GM21360 (cell line): ENCODE measurements around the gene TMEM62.
"Not testable (repeated sequence)": the region's sequence is repeated elsewhere in the genome, so short reads cannot be mapped to it uniquely, and the experiment has no call there.

Experiments
- ATAC-seq: cut with Tn5 transposase; IDR thresholded peaks from one replicate; pipeline ENCODE4 v1.9.1; 2021; ENCODE audit warnings: mild to moderate bottlenecking, moderate library complexity; ENCODE audit not compliant: unreplicated experiment

The TMEM62 gene

DNA sequence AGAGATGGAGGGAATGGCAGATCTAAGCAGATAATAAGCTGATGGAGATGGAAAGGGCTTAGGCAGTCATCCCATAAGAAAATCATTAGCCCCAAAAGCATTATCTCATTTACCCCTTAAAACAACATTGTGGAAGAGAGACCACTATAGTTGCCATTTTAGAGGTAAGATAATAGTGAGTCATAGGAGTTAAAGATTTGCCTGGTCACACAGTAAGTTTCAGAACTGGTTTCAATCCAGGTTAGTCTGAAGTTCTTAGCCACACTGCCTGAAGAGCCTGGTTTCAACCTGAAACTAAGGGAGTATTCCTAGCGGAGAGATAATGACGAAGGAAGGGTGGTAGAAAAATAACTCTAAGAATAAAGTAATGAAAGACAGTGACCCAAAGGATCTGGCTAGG, 14.6 kb upstream of the TMEM62 start:
- no peak for ATAC-seq

DNA sequence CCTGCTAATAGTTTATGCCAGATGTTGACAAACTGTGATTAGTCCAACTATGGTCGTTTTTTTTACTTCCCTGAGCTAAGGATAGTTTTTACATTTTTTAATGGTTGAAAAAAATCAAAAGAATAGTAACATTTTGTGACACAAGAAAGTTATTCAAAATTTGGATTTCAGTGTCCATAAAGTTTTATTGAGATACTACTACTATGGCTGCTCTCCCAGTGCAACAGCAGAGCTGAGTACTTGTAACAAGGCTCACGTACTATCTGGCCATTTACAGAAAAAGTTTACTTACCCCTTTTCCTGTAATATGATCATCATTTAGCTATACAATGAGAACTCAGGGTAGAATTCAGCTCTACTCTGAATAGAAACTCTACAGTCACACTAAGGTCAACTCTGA, 11.5 kb upstream of the TMEM62 start:
- no peak for ATAC-seq

DNA sequence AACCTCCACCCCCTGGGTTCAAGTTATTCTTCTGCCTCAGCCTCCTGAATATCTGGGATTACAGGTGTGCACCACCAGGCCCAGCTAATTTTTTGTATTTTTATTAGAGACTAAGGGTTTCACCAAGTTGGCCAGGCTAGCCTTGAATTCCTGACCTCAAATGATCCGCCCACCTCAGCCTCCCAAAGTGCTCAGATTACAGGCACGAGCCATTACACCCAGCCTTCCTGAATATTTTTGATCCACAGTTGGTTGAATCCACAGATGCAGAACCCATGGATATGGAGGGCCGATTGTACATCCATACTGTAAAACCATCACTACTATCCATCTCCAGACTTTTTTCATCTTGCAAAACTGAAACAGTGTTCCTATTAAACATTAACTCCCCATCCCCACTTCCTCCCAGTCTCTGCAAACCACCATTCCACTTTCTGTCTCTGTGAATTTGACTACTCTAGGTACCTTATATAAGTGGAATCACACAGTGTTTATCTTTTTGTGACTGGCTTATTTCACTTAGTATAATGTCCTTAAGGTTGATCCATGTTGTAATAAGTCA, 8.2 kb upstream of the TMEM62 start:
- no peak for ATAC-seq

DNA sequence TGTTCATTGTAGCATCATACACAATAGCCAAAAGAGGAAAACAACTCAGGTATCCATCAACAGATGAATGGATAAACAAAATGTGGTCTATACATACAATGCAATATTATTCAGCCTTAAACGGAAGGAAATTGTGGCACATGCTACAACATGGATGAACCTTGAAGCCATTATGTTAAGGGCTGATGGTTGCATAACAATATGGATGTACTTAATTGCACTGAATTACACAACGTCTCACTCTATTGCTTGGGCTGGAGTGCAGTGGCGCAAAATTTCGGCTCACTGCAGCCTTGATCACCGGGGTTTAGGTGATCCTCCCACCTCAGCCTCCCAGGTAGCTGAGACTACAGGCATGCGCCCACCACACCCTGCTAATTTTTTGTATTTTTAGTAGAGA, 7.0 kb upstream of the TMEM62 start:
- ATAC-seq, result no peak

DNA sequence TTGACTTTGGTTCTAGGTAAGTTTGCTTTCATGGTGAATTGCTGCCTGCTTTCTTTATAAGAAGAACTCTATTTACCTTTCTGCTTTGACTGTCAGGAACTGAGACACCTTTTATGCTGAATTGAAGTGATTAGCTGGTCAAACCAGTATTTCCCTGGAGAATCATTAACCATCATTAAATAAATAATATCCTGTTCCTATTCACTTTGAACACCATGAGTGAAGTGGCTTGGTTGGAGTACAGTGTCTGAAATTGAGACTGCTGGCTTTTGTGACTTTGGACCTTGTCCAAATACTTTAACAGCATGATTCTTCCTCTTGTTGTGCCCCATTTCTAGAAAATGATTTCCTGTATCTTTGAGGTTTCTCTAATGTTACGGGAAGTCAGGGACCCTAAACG, 5.6 kb upstream of the TMEM62 start:
- no peak for ATAC-seq

DNA sequence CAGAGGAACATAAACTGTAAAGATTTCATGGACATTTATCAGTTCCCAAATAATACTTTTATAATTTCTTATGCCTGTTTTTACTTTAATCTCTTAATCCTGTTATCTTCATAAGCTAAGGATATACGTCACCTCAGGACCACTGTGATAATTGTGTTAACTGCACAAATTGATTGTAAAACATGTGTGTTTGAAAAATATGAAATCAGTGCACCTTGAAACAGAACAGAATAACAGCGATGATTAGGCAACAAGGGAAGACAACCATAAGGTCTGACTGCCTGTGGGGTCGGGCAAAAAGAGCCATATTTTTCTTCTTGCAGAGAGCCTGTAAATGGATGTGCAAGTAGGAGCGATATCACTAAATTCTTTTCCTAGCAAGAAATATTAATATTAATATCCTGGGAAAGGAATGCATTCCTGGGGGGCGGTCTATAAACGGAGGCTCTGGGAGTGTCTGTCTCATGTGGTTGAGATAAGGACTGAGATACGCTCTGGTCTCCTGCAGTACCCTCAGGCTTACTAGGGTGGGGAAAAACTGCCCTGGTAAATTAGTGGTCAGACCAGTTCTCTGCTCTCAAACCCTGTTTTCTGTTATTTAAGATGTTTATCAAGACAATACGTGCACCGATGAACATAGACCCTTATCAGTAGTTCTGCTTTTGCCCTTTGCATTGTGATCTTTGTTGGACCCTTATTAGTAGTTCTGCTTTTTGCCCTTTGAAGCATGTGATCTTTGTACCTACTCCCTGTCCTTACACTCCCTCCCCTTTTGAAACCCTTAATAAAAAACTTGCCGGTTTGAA, 5.0 kb upstream of the TMEM62 start:
- ATAC-seq, result not testable (repeated sequence)

DNA sequence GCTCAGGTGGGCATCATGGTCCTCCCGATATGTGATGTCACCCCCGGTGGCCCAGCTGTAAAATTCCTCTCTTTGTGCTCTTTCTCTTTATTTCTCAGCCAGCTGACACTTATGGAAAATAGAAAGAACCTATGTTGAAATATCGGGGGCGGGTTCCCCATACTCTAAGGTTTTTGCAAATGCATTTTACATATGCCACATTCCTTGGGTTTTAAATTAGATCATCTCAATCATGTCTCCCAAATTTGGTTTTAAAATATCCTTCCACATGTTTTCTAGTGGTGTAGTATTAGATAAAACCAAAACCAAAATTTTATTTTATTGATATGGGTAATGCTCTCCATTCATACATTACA, 4.4 kb upstream of the TMEM62 start:
- ATAC-seq, result no peak

DNA sequence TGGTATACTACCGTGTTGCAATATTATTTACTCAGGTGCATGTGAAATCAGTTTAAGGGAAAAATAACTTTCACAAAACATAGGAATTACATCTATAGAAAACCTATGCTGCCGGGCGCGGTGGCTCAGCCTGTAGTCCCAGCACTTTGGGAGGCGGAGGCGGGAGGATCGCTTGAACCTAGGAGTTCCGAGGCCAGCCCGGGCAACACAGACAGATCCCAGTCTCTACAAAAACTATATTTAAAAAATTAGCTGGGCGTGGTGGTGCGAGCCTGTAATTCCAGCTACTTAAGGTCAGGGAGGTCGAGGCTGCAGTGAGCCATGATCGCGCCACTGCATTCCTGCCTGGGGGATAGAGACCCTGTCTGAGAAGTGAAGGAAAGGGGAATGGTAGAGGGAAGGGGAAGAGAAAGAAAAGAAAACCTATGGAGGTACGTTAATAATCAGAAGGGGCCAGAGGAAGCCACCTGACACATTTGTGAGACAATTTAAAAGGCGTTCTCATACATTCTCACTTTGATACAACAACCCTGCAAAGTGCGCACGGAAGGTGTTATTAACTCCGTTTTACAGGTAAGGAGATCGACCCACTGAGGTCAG, 456 bp upstream of the TMEM62 start:
- ATAC-seq, result no peak

DNA sequence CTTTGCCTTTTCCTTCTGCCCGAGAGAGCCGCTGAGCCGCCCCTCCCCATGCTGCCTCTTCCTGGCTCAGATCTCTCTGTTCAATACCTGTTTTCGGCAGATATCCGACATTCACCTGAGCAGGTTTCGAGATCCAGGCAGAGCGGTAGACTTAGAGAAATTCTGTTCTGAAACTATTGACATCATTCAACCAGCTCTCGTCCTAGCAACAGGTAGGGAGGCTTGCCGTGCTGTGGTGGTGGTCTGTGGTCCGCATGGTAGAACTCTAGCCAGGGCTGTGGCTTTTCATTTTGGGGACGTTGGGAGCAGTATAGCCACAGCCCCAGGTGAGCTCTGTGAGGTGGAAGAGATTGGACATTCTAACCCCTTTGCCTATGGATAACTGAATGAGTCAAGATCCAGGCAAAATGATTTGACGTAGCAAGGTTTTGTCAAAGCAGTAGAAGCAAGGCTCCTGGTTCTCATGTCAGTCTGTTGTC, 810 bp downstream of the TMEM62 start:
- ATAC-seq, result peak; percentile 17

DNA sequence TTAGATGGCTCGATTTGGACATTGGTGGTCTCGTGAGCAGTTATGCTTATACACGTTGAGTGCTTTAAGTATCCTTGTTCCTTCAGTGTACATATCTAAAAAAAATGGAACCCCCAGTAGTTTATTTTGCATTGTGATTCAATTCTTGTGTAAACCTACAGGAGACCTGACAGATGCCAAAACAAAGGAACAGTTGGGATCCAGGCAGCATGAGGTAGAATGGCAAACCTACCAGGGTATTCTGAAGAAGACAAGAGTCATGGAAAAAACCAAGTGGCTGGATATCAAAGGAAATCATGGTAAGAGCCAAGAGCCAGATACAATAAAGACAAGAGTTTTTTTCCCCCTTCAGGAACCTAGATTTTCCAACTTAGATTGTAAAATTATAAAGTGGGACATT, 2.0 kb downstream of the TMEM62 start:
- ATAC-seq, result no peak

DNA sequence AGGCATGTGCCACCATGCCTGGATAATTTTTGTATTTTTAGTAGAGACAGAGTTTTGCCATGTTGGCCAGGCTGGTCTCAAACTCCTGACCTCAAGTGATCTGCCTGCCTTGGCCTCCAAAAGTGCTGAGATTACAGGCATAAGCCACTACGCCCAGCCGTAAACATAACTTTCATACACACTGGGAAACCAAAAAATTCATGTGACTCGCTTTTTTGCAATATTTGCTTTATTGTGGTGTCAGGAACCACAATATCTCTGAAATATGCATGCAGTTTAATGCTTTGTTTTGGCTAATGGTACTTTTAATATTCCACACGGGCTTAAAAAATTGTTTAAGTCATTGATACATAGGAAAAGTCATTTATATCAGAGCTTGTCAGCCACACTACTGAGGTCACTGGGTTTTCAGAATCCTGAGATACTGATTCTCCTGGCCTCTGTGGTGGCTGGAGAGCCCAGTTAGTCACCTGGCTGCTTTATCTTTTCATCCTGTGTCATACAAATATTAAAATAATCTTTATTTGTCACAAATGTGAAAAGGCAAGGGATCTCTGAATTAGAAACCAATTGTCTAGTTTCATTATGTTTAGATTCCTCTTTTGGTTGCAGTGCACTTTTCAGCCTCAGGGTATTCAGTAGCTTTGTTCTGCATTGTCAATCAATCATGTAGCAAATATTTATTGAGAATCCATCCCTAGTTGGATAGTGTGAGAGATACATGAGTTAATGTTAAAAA, 10.0 kb downstream of the TMEM62 start:
- no peak for ATAC-seq

DNA sequence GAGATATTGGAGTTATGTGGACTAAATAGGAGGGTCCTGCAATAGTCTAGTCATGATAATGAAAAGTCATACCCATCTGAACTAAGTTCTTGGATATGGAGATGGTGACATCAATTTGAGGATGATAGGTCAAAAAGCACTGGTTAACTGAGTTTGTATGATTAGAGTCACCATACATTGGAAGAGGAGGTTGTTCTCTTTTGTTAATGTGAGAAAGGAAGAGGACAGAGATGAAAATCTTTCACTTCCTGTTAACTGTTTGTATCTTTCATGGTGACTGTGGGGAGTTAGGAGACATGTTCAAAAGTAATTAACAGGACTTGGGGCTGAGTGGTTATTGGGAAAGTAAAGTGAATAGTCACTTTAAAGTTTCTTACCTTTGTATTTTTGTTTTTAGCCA, 11.1 kb downstream of the TMEM62 start:
- no peak for ATAC-seq

DNA sequence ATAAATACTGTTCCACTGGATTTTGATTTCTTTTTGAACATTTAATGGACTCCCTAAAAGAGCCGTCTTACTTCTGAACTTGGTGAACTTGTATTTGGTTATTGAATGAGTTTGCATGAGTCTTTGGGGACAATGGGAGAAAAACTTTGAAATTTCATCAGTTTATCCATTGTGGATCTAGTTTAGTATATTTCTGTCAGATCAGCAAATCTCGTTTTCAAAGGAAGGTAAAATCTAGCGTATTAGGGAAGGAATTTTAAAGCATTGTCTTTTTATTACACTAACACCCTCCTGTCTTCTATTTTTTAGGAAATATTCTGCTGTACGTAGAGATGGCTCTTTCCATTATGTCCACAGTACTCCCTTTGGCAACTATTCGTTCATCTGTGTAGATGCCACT, 12.8 kb downstream of the TMEM62 start:
- no peak for ATAC-seq

DNA sequence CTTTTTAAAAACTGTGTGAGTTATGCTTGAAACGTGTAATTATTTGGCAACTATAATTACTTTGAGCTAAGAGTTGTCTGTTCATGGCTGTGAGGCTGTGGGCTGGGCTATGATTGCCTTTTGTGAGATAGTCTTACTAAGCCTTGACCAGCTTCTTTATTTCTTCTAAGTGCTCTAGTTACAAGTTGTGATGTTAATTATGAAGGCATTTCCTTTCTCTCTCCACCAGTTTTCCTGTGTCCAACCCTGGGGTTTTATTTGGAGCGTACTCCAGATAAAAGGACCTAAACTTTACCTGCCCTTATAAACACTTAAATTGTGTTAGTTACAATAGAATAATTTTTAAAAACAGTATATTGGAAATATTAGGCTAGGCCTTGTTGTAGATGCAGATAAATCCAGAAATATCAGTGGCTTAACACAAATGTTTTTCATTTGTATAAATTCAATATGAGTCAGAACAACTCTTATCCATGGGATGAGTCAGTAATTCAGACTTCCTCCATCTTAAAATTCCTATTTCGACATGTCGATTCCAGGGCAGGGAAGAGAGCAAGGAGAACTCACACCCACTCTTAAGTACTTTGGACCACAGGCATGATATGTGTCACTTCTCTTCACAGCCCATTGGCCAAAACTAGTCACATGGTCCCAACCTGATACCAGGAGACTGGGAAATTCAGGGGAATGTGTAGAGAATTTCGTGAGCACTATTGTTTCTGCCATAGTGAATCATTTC, 17.0 kb downstream of the TMEM62 start:
- no peak for ATAC-seq

DNA sequence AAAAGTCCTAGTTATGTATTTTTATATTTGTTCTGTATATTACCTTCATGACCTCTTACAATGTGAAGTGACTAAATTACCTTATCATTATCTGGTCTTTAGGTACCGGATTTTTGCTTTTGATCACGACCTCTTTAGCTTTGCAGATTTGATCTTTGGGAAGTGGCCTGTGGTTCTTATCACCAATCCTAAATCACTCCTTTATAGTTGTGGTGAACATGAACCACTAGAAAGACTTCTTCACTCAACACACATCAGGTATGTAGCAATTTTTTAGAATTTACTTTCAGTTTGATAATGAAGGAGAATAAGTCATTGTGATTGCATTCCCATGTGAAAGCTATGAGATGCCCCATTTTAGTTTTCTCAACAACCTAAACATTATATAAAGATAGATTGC, 18.3 kb downstream of the TMEM62 start:
- ATAC-seq, result no peak

DNA sequence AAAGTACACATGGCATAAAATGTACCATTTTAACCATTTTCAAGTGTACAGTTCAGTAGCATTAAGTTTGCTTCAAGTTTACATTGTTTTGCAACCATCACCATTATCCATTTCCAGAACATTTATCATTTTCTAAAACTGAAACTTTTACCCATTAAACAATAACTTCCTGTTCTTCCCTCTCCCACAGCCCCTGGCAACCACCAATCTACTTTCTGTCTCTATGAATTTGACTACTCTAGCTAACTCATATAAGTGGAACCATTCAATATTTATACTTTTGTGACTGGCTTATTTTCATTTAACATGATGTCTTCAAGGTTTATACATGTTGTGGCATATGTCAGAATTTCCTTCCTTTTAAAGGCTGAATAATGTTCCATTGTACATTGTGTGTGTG, 19.9 kb downstream of the TMEM62 start:
- ATAC-seq, result no peak

DNA sequence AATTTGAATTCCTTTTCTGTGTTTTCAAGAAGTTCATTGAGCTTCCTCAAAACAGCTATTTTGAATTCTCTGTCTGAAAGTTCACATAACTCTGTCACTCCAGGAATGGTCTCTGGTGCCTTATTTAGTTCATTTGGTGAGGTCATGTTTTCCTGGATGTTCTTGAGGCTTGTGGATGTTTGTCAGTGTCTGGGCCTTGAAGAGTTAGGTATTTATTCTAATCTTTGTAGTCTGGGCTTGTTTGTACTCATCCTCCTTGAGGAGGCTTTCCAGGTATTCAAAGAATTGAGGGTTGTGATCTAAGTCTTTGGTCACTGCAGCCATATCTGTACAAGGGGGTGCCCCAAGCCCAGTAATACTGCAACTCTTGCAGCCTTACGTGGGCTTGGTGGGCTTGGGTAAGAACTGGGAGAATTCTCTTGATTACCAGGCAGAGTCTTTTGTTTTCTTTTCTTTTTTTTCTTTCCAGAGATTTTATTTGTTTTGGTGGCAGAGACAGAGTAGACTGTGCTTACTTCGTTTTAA, 32.5 kb downstream of the TMEM62 start:
- ATAC-seq, result no peak

DNA sequence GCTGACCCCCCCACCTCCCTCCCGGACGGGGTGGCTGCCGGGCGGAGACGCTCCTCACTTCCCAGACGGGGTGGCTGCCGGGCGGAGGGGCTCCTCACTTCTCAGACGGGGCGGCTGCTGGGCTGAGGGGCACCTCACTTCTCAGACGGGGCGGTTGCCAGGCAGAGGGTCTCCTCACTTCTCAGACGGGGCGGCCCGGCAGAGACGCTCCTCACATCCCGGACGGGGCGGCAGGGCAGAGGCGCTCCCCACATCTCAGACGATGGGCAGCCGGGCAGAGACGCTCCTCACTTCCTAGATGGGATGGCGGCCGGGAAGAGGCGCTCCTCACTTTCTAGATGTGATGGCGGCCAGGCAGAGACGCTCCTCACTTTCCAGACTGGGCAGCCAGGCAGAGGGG, 33.9 kb downstream of the TMEM62 start:
- ATAC-seq, result not testable (repeated sequence)

DNA sequence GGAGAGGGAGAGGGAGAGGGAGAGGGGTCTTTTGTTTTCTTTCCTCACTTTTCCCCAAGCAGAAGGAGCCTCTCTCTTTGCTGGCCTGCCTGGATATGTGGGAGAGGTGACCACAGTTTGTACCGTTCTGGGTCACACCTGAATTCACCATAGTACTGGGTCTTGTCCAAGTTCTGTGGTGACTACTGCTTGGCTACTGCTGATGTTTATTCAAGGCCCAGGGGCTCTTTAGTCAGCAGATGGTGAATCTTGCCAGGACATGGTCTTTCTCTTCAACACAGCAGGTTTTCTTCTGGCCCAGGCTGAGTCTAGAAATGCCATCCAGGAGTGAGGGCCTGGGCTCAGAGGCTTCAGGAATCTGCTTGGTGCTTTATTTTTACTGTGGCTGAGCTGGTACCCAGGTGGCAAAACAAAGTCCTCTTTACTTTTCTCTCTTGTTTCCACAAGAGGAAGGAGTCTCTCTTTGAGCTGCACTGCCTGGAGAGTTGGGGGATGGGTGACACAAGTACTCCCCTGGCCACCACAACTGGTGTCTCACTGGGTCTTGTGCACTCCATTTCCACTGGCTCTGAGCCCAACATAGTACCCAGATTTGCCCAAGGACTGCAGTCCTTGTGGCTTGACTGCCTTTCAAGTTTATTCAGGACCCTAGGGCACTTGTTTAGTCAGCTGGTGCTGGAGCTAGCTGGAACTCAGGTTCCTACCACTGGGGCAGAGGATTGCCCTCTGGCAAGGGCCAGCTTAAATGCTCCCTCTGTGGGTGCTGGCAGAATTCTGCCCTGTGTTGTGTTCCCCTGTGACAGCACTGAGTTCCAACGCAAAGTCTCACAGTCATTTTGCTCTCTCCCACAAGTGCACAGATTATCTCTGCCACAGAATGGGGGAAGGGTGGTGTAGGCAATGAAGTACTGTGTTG, 35.1 kb downstream of the TMEM62 start:
- ATAC-seq, result no peak

DNA sequence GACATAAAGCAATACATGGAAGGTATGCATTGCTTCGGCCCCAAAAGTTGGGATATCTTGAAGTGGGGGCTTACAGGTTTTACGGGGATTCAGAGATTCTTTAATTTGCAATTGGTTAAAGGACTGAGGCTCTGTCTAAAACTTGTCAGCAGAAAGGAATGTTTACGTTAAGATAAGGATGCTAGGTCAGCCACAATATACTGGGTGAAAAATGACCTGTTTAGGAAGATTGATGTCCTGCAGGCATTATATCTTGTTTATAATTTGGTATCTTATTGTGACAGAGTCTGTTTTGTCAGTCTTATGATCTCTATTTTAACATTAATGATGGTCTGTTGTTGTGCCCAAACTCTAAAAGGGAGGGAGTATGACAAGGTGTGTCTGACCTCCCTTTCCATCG, 36.5 kb downstream of the TMEM62 start:
- no peak for ATAC-seq
